AG04450 (cell line): ENCODE results near the gene STOM. TPM values are rescaled to one million over a fixed set of nuclear protein-coding genes. Genes with fewer than 3 reads are reported as not detected.
A peak's percentile ranks its signal among the peaks of the same experiment; 100 is the strongest.

Source experiments
- CTCF ChIA-PET: fragments of 300-600, 350-600 bp; formaldehyde crosslinking; extraction: SDS; loops from one replicate; lab custom pipeline; 2022; ENCODE audit warnings: antibody characterized with exemption, inconsistent platforms; lab: Charles Lee
- POLR2A ChIA-PET: fragments of 350-600 bp; formaldehyde crosslinking; extraction: SDS; loops from one replicate; lab custom pipeline; 2021; ENCODE audit warnings: antibody characterized with exemption, inconsistent platforms; lab: Yijun Ruan, JAX
- DNase-seq: peaks from one replicate; pipeline ENCODE4 v3.0.0-alpha.2; 2011; ENCODE audit warnings: low read depth, low spot score
- H3K27ac ChIP-seq: one replicate; pipeline ENCODE4 v1.5.1; 2012; ENCODE audit warnings: low read depth, low read length, control low read depth
- H3K27me3 ChIP-seq: one replicate; pipeline ENCODE4 v1.6.0; 2012; ENCODE audit warnings: low read length; ENCODE audit not compliant: control insufficient read depth, insufficient read depth
- H3K4me3 ChIP-seq: 2 replicates; pipeline ENCODE4 v1.5.1; 2011; ENCODE audit warnings: mild to moderate bottlenecking, low read depth, low read length, control low read depth
- H3K9me3 ChIP-seq: 2 replicates; pipeline ENCODE4 v1.5.1; 2012; ENCODE audit warnings: low read length; ENCODE audit not compliant: control insufficient read depth, insufficient read depth
- CTCF ChIP-seq: IDR thresholded peaks from 2 replicates; pipeline ENCODE4 v1.5.1; 2011; ENCODE audit warnings: low read depth, low read length, control low read depth, inconsistent platforms
- polyA plus RNA-seq: library from polyadenylated mRNA; depleted of rRNA; stranded (reverse); fragments of >200 nt; gene quantifications from 2 replicates; pipeline ENCODE4 v1.2.3, GENCODE V29; 2011

The STOM gene
- polyA plus RNA-seq, 1 experiment, result 510 TPM

GRCh38 chr9:121386442-121387175, 16.6 kb upstream of the STOM start:
- Histone ChIP-seq H3K9me3 (no peaks in the 10 kb centered on the region; the same call in 1 of the 2 replicates), H3K27ac (no peak overlapping the region), H3K27me3 (no peaks in the 10 kb centered on the region), H3K4me3 (no peak overlapping the region)
- ChIA-PET POLR2A (no interaction called here), CTCF (interaction anchor here (2.5 kb wide), 1 partner anchor 66 kb away, joined by 17 read pairs; no protein-coding TSS in a partner anchor)
- no peak for DNase-seq
- no peak for TF ChIP-seq CTCF

DNA sequence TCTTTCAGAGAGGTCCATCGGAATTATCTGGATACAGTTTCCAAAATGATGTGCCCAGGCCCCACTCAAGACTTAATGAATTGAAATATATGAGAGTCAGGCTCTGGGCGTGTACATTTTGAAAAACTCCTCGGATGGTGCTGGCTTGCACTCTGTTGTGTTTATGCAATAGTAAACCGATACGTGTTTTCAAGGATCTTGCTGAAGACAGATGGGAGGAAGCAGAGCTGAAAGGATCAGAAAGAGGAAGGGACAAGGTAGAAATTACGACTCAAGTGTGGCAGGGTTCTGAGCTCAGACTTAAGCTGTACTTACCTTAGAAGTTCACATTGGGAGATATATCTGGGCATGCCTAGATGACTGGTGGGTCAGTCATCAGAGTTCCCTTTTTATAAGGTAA, 13.7 kb upstream of the STOM start:
- no peaks in the 10 kb centered on the region; the same call in 1 of the 2 replicates for H3K9me3 ChIP-seq
- H3K27ac ChIP-seq, result no peak overlapping the region
- ChIA-PET POLR2A (no interaction called here), CTCF (no interaction called here)
- H3K4me3 ChIP-seq, result no peak overlapping the region
- DNase-seq, result no peak
- TF ChIP-seq CTCF, result no peak
- H3K27me3 ChIP-seq, result no peaks in the 10 kb centered on the region

DNA sequence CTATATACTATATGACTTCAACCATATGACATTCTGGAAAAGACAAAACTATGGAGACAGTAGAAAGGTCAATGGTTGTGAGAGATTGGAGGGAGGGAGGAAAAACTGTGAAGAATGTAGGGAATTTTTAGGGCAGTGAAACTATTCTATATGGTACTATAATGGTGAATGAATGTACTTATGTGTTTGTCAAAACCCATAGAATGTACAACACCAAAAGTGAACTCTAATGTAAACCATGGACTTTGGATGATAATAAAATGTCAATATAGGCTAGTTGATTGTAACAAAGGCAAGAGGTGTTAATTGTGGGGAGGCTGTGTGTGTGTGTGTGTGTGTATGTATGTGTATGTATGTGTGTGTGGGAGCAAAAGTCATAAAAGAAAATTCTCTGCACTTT, 10.8 kb upstream of the STOM start:
- Histone ChIP-seq H3K27me3 (no peaks in the 10 kb centered on the region), H3K4me3 (no peak overlapping the region), H3K9me3 (no peaks in the 10 kb centered on the region; the same call in 1 of the 2 replicates), H3K27ac (no peak overlapping the region)
- no peak for TF ChIP-seq CTCF
- POLR2A ChIA-PET, result interaction anchor here (1.4 kb wide), 1 partner anchor 179 kb away, joined by 3 read pairs; no protein-coding TSS in a partner anchor
- DNase-seq, result no peak
- CTCF ChIA-PET, result interaction anchor here (0.7 to 11.4 kb wide), 3 partner anchors 9 to 168 kb away, joined by 7 to 169 read pairs (median 8); no protein-coding TSS in a partner anchor

GRCh38 chr9:121376214-121376830, 6.3 kb upstream of the STOM start:
- Histone ChIP-seq H3K9me3 (no peaks in the 10 kb centered on the region), H3K4me3 (no peak overlapping the region), H3K27ac (no peak overlapping the region), H3K27me3 (no peaks in the 10 kb centered on the region)
- ChIA-PET CTCF (interaction anchor here (0.6 to 11.4 kb wide), 16 partner anchors 17 to 844 kb away, joined by 3 to 169 read pairs (median 4); partner anchors contain the start of gene RAB14), POLR2A (no interaction called here)
- DNase-seq, result no peak
- peak; percentile 53 for TF ChIP-seq CTCF
